ENCODE results near the gene ZNF765. TPM values are rescaled to one million over a fixed set of nuclear protein-coding genes. Genes with fewer than 3 reads are reported as not detected.
"Not testable (repeated sequence)": the region's sequence is repeated elsewhere in the genome, so short reads cannot be mapped to it uniquely, and the experiment has no call there.

Gene ZNF765
- total and polyA plus RNA-seq, 10 donors, result 2.2 to 15.9 (median 11.1) TPM

GRCh38 chr19:53424968-53425597 lies 30.1 kb downstream of the ZNF765 start:
- intact Hi-C loops (cut with DNase I; ENCODE audit: low total_unique reads), result loop anchor here (10.0 kb wide), 2 partner anchors 90 to 320 kb away; no protein-coding TSS in a partner anchor
- WGBS, 5 donors, result 23 to 29% (median 26%) methylated on average over 9 of the region's 9 CpGs
- H3K27me3 ChIP-seq (replicated peaks in 1 of 7), result no peaks in the 10 kb centered on the region
- H3K9me3 ChIP-seq, result peaks cover 0 to 3% (median 0%) of the 10 kb centered on the region in 8 donors
- peak overlapping the region in 2 of 8 donors; percentile 8 to 27 for H3K27ac ChIP-seq
- TF ChIP-seq POLR2A (IDR thresholded peaks at IDR 0.05) (no peak), POLR2AphosphoS5 (IDR thresholded peaks at IDR 0.05) (peak in 1 of 3 donors; percentile 52), CTCF (IDR thresholded peaks at IDR 0.05 in 8 of 11, conservative IDR thresholded peaks at IDR 0.05 in 3 of 11) (peak; percentile 55 to 91 (median 80))
- peak; percentile 83 for DNase-seq
- H3K4me1 ChIP-seq, result peaks cover 0 to 8% (median 0%) of the 10 kb centered on the region in 6 donors
- H3K36me3 ChIP-seq, result no peaks in the 10 kb centered on the region
- H3K4me3 ChIP-seq, result no peak overlapping the region

DNA sequence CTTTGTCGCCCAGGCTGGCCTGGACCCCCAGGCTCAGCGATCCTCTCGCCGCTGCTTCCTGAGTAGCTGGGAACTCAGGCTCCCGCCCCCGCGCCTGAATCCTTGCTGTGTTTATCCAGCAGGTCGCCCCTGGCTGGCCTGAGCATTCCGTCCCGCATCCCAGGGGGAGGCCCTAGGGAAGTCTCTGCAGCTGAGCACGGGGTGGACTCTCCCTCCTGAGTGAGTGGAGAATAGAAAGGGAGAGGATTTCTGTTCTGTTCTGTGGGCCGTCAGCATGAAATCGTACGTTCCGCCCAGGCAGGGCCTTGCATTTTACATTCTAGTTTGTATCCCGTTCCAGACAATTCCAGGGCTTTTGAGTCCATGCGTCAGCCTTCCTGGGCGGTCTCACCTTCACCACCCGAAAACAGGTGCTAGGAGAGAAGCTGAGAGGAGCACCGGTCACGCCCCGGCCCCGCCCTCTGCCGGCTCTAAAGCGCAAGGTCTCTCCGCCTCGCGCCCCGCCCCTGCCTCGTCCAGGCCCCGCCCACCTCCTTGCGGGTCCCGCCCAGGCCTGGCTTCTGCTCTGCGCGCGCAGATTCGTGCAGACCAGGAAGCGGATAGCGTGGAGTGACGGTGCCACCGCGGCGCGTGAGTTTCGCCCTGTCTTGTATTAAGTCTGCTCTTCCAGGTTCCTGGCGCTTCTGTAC lies 36.6 kb downstream of the ZNF765 start, which contains the start of gene ZNF761:
ZNF761 (plus strand) TSS at position 586 of the 689 bp plus-strand sequence. CDS start 15,285 bp downstream, outside the sequence.
- peak within 1 kb of the TSS; percentile 5 to 84 (median 77) for H3K27ac ChIP-seq
- DNase-seq, result peak; percentile 99
- peaks cover 0 to 31% (median 11%) of the 10 kb centered on the region in 6 donors for H3K36me3 ChIP-seq
- intact Hi-C loops (cut with DNase I; ENCODE audit: low total_unique reads), result no loop called here
- peaks cover 0 to 24% (median 16%) of the 10 kb centered on the region in 6 donors for H3K4me1 ChIP-seq
- peak within 1 kb of the TSS; percentile 58 to 89 (median 70) for H3K4me3 ChIP-seq
- TF ChIP-seq POLR2A (IDR thresholded peaks at IDR 0.05) (no peak), POLR2AphosphoS5 (IDR thresholded peaks at IDR 0.05) (peak; percentile 95 to 98 (median 97)), CTCF (IDR thresholded peaks at IDR 0.05 in 8 of 11, conservative IDR thresholded peaks at IDR 0.05 in 3 of 11) (peak; percentile 20 to 79 (median 56))
- peaks cover 0 to 17% (median 2%) of the 10 kb centered on the region in 8 donors for H3K9me3 ChIP-seq
- WGBS, 5 donors, result 1 to 4% (median 2%) methylated on average over 25 to 46 of the region's 46 CpGs
- H3K27me3 ChIP-seq (replicated peaks in 1 of 7), result no peaks in the 10 kb centered on the region

GRCh38 chr19:53432088-53432661 lies 37.2 kb downstream of the ZNF765 start:
- DNase-seq, result peak; percentile 83
- intact Hi-C loops (cut with DNase I; ENCODE audit: low total_unique reads), result no loop called here
- Histone ChIP-seq H3K4me3 (peak overlapping the region; percentile 58 to 89 (median 70)), H3K9me3 (peaks cover 0 to 22% (median 6%) of the 10 kb centered on the region in 8 donors), H3K27me3 (replicated peaks in 1 of 7) (no peaks in the 10 kb centered on the region), H3K36me3 (peaks cover 0 to 37% (median 11%) of the 10 kb centered on the region in 6 donors), H3K4me1 (peaks cover 0 to 24% (median 16%) of the 10 kb centered on the region in 6 donors), H3K27ac (peak overlapping the region in 7 of 8 donors; percentile 5 to 84 (median 77))
- TF ChIP-seq POLR2A (IDR thresholded peaks at IDR 0.05) (no peak), POLR2AphosphoS5 (IDR thresholded peaks at IDR 0.05) (no peak), CTCF (IDR thresholded peaks at IDR 0.05 in 8 of 11, conservative IDR thresholded peaks at IDR 0.05 in 3 of 11) (no peak)
- 0 to 2% (median 1%) methylated on average over 20 to 30 of the region's 30 CpGs for WGBS, 5 donors

DNA sequence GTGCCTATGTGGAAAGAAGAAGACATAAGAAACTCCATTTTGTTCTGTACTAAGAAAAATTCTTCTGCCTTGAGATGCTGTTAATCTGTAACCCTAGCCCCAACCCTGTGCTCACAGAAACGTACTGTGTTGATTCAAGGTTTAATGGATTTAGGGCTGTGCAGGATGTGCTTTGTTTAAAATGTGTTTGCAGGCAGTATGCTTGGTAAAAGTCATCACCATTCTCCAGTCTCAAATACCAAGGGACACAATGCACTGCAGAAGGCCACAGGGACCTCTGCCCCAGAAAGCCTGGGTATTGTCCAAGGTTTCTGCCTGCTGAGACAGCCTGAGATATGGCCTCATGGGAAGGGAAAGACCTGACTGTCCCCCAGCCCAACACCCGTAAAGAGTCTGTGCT lies 48.9 kb downstream of the ZNF765 start:
- intact Hi-C loops (cut with DNase I; ENCODE audit: low total_unique reads); H3K27me3 ChIP-seq (replicated peaks in 1 of 7); H3K4me1 ChIP-seq; H3K27ac ChIP-seq; DNase-seq; H3K4me3 ChIP-seq: not testable (repeated sequence)
- 91 to 97% (median 92%) methylated on average over 2 of the region's 2 CpGs for WGBS, 5 donors
- peaks cover 6 to 98% (median 82%) of the 10 kb centered on the region in 8 donors for H3K9me3 ChIP-seq
- peaks cover 5 to 97% (median 62%) of the 10 kb centered on the region in 6 donors for H3K36me3 ChIP-seq

- Histone ChIP-seq H3K9me3 (peaks cover 6 to 95% (median 80%) of the 10 kb centered on the region in 8 donors), H3K36me3 (peaks cover 0 to 96% (median 74%) of the 10 kb centered on the region in 6 donors)
- DNase-seq; intact Hi-C loops (cut with DNase I; ENCODE audit: low total_unique reads); H3K27me3 ChIP-seq (replicated peaks in 1 of 7); H3K4me3 ChIP-seq; H3K27ac ChIP-seq; H3K4me1 ChIP-seq: not testable (repeated sequence)
- 84 to 99% (median 95%) methylated on average over 5 of the region's 5 CpGs for WGBS, 5 donors
Observed at GRCh38 chr19:53447196-53447595, 52.2 kb downstream of the ZNF765 start.
